ENCODE results near the gene ADARB2.

The ADARB2 gene

DNA sequence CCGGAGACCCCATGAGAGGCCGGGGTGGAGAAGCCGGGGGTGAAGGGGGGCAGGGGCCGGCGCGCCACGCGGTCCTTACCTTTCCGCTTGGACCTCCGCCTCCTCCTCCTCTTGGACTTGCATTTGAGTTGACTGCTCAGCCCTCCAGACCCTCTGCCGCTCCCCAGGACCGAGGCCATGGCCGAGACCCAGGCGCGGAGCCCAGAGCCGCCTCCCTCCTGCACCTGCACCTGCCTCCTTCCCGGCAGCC, 428 bp downstream of the ADARB2 start:
- Histone ChIP-seq H3K36me3 (no peaks in the 10 kb centered on the region), H3K9ac (peak overlapping the region; percentile 61), H3K9me3 (no peaks in the 10 kb centered on the region), H3K4me2 (peak overlapping the region; percentile 100), H3K27me3 (peaks cover 21% of the 10 kb centered on the region), H3K27ac (peak overlapping the region; percentile 22; the same call in 1 of the 2 replicates), H3K4me3 (peak overlapping the region; percentile 71), H3K4me1 (peaks cover 62% of the 10 kb centered on the region), H4K20me1 (peaks cover 50% of the 10 kb centered on the region)
- TF ChIP-seq Cebpa-rat (IDR thresholded peaks at IDR 0.05) = no peak

- peak overlapping the region; percentile 100 for H3K4me2 ChIP-seq
- peaks cover 54% of the 10 kb centered on the region for H4K20me1 ChIP-seq
- H3K36me3 ChIP-seq = no peaks in the 10 kb centered on the region
- H3K4me3 ChIP-seq = peak overlapping the region; percentile 71
- peaks cover 62% of the 10 kb centered on the region for H3K4me1 ChIP-seq
- no peaks in the 10 kb centered on the region for H3K9me3 ChIP-seq
- no peak for TF ChIP-seq Cebpa-rat (IDR thresholded peaks at IDR 0.05)
- H3K27me3 ChIP-seq = peaks cover 21% of the 10 kb centered on the region
- peak overlapping the region; percentile 61 for H3K9ac ChIP-seq
- H3K27ac ChIP-seq = peak overlapping the region; percentile 22; the same call in 1 of the 2 replicates
These were observed 967 bp downstream of the ADARB2 start for GRCh38 chr10:1736144-1736971.

GRCh38 chr10:1735562-1735961, 1.8 kb downstream of the ADARB2 start:
- TF ChIP-seq Cebpa-rat (IDR thresholded peaks at IDR 0.05) = no peak
- Histone ChIP-seq H3K4me2 (peak overlapping the region; percentile 100), H3K9me3 (no peaks in the 10 kb centered on the region), H3K27ac (no peak overlapping the region), H4K20me1 (peaks cover 62% of the 10 kb centered on the region), H3K4me1 (peaks cover 57% of the 10 kb centered on the region), H3K4me3 (peak overlapping the region; percentile 71), H3K27me3 (peaks cover 21% of the 10 kb centered on the region), H3K9ac (no peak overlapping the region; the same call in 1 of the 2 replicates), H3K36me3 (no peaks in the 10 kb centered on the region)

DNA sequence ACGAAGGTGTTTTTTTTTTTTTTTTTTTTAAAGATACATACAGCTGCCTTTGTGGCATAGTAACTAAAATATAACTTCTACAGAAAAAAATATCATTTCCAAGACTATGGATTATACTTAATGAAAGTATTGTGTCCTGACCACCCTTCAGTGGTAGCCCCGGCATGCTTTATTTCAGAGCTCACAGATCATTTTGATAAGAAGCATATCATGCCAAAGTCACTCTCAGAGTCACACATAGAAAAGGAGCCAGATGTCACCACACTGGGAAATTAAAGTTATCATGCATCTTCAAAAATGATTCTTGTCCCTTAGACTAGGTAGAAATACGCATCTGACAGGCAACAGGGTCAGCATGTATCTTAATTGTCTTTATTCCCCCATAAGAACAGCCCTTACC, 3.0 kb downstream of the ADARB2 start:
- Histone ChIP-seq H3K4me3 (no peak overlapping the region), H3K27me3 (peaks cover 12% of the 10 kb centered on the region), H3K4me1 (peaks cover 44% of the 10 kb centered on the region), H3K27ac (no peak overlapping the region), H3K9ac (no peak overlapping the region), H3K4me2 (no peak overlapping the region; the same call in 1 of the 2 replicates), H4K20me1 (peaks cover 75% of the 10 kb centered on the region), H3K36me3 (no peaks in the 10 kb centered on the region), H3K9me3 (no peaks in the 10 kb centered on the region)
- TF ChIP-seq Cebpa-rat (IDR thresholded peaks at IDR 0.05) = no peak

DNA sequence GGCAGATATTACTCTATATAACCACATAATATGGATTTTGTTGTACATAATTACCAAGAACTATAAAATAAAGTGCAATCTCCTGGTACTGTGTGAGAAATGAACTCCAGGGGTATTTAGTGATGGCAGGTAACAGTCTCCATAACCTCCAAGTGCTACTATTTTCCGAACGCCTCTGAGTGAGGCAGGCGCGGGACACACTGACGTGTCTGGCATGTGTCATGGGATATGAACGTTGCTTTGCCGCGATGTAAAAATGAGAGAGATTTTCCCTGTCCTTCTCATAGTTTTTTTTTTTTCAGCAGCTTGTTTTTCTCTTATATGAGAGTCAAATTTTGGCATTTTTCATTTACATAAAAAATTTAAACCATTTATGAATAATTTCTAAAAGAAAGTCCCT, 3.6 kb downstream of the ADARB2 start:
- Histone ChIP-seq H3K4me3 (no peak overlapping the region), H3K9me3 (no peaks in the 10 kb centered on the region), H3K9ac (no peak overlapping the region), H4K20me1 (peaks cover 80% of the 10 kb centered on the region), H3K4me2 (no peak overlapping the region), H3K27ac (no peak overlapping the region), H3K4me1 (peaks cover 38% of the 10 kb centered on the region), H3K27me3 (peaks cover 12% of the 10 kb centered on the region), H3K36me3 (no peaks in the 10 kb centered on the region)
- no peak for TF ChIP-seq Cebpa-rat (IDR thresholded peaks at IDR 0.05)

DNA sequence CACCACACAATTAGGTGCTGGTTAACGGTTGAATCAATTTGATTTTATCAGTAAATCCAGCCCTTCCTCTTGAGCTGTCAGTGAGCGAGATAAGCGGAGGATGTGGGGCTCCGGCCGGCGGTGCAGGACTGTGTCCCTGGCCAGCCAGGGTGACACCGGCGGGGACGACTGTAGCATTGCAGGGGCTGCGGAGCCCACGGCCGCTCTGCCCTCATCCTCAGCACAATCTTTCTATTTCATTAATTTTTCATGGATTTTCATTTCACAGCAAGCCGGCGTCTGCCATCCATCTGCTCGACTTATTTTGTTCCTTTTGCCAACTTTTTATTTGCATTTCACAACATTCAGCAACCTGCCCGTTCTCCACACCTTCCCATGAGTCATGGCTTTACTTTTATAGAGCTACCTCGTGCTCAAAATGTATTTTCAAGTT, 4.7 kb downstream of the ADARB2 start:
- H3K4me2 ChIP-seq = no peak overlapping the region
- no peak overlapping the region for H3K27ac ChIP-seq
- H3K4me1 ChIP-seq = peaks cover 27% of the 10 kb centered on the region
- H3K9me3 ChIP-seq = no peaks in the 10 kb centered on the region
- peaks cover 92% of the 10 kb centered on the region for H4K20me1 ChIP-seq
- H3K27me3 ChIP-seq = peaks cover 12% of the 10 kb centered on the region
- H3K9ac ChIP-seq = no peak overlapping the region
- H3K4me3 ChIP-seq = no peak overlapping the region
- no peak for TF ChIP-seq Cebpa-rat (IDR thresholded peaks at IDR 0.05)
- H3K36me3 ChIP-seq = no peaks in the 10 kb centered on the region

DNA sequence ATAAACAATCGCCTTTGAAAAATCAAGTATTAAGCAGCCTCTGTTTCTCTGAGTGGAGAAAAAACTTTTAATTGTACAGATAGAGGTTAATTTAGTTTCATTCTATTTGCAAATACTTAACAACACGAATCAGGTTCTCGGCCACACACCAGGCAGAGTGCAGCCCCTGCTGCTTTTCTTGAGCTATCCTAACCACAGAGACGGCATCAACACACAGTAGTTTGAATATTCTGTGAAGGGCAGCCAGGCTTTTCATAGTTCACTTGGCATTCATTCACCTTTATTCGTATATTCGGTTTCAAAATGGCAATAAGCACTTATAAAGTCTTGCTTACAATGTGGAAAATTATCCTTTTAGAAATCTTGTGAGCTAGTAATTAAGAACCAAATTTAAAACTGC, 5.7 kb downstream of the ADARB2 start:
- H3K36me3 ChIP-seq = no peaks in the 10 kb centered on the region
- H3K9me3 ChIP-seq = no peaks in the 10 kb centered on the region
- no peak overlapping the region for H3K4me2 ChIP-seq
- peaks cover 17% of the 10 kb centered on the region for H3K4me1 ChIP-seq
- H4K20me1 ChIP-seq = peaks cover 97% of the 10 kb centered on the region
- no peak overlapping the region for H3K27ac ChIP-seq
- no peak overlapping the region for H3K4me3 ChIP-seq
- no peak for TF ChIP-seq Cebpa-rat (IDR thresholded peaks at IDR 0.05)
- H3K9ac ChIP-seq = no peak overlapping the region
- H3K27me3 ChIP-seq = peaks cover 12% of the 10 kb centered on the region

GRCh38 chr10:1729751-1730150, 7.6 kb downstream of the ADARB2 start:
- no peak overlapping the region for H3K27ac ChIP-seq
- H3K36me3 ChIP-seq = no peaks in the 10 kb centered on the region
- TF ChIP-seq Cebpa-rat (IDR thresholded peaks at IDR 0.05) = no peak
- no peaks in the 10 kb centered on the region for H3K9me3 ChIP-seq
- H3K27me3 ChIP-seq = peaks cover 8% of the 10 kb centered on the region
- peaks cover 97% of the 10 kb centered on the region for H4K20me1 ChIP-seq
- H3K4me2 ChIP-seq = no peak overlapping the region
- no peak overlapping the region for H3K4me3 ChIP-seq
- no peak overlapping the region for H3K9ac ChIP-seq
- no peaks in the 10 kb centered on the region for H3K4me1 ChIP-seq

GRCh38 chr10:1726861-1727260, 10.5 kb downstream of the ADARB2 start:
- Histone ChIP-seq H3K27ac (no peak overlapping the region), H3K36me3 (no peaks in the 10 kb centered on the region), H4K20me1 (peaks cover 99% of the 10 kb centered on the region), H3K9ac (no peak overlapping the region), H3K4me2 (no peak overlapping the region), H3K4me3 (no peak overlapping the region), H3K27me3 (no peaks in the 10 kb centered on the region), H3K9me3 (no peaks in the 10 kb centered on the region), H3K4me1 (no peaks in the 10 kb centered on the region)
- no peak for TF ChIP-seq Cebpa-rat (IDR thresholded peaks at IDR 0.05)

GRCh38 chr10:1724921-1725488, 12.3 kb downstream of the ADARB2 start:
- H3K27ac ChIP-seq = no peak overlapping the region
- no peaks in the 10 kb centered on the region for H3K27me3 ChIP-seq
- no peaks in the 10 kb centered on the region for H3K4me1 ChIP-seq
- no peak overlapping the region for H3K4me3 ChIP-seq
- TF ChIP-seq Cebpa-rat (IDR thresholded peaks at IDR 0.05) = no peak
- peaks cover 100% of the 10 kb centered on the region for H4K20me1 ChIP-seq
- no peak overlapping the region for H3K9ac ChIP-seq
- no peaks in the 10 kb centered on the region for H3K9me3 ChIP-seq
- H3K4me2 ChIP-seq = no peak overlapping the region
- H3K36me3 ChIP-seq = no peaks in the 10 kb centered on the region

All from BLaER1 (cell line).